Fibroblast of peridontal ligament (primary cell): ENCODE measurements around the gene PROP1.
"Not testable (repeated sequence)": the region's sequence is repeated elsewhere in the genome, so short reads cannot be mapped to it uniquely, and the experiment has no call there.

Experiments
- DNase-seq: peaks from one replicate; pipeline ENCODE4 v3.0.0-alpha.2; 2010; ENCODE audit errors: extremely low read depth

Gene PROP1

DNA sequence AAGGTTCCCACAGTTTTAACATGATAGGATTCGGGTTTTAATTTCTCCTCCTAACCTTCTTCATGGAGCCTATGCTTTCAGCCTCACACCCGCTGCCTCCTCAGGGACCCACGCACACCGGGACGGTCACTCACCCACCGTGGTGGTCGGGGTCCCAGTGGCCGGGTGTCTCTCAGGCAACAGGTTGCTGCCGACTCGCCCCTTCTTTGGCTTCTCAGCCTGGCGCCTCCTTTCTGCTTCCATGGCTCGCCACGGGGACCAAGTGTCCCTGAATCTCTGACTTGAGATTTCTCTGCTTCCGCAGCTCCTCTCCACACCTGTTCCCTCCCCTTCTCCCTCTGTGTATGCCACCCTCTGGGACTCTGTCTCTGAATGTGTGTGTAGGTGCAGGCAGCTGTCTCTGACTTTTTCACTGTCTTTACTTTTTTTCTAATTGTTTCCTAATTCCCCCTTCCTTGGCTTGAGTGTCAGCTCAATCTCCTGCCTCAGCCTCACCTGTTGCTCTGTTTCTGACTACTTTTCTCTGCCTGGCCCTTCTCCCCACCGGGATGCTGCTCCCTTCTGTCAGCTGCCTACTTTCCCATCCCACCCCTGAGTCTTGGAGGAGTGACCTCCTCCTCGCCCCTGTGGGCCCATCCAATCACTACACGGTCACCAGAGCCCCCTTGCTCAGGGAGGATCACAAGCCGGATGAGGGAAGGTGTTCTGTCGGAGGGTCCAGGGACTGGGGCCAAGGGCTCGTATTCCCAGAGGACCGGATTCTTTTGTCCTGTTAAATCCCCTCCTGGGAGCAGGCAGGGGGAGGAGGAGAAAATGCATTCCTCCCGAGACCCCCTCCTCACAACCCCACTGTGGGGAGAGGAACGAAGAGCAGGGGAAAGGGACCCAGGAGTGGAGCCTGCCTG is at the start of gene PROP1:
TSS of gene PROP1 (minus strand) at position 552 of the 905 bp plus-strand sequence. CDS start at position 243, 309 bp downstream.
- DNase-seq: no peak

DNA sequence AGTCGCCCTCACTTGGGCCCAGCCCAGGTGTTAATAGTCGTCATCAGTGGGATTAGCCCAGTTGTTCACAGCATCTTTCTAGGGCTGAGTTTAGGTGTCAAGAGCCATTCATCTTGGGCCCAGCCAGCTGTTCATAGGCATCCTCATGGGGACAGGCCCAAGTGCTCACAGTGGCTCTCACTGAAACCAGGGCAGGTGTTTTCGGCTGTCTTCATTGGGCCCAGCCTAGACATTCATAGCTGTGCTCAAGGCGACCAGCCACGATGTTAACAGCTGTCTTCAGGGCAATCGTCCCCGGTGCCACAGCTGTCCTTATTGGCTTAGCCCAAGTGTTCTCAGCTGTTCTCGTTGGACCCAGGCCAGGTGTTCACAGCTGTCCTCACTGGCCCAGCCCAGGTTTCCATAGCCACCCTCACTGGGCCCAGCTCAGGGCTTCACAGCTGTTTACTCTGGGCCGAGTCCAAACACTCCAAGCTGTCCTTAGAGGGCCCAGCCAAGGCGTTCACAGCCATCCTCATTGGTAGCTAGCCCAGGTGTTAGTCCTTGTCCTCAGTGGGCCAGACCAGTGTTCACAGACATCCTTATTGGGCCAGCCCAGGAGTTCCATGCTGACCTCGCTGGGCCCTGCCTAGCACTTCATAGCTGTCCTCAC is 23.5 kb upstream of the PROP1 start:
- DNase-seq: not testable (repeated sequence)

DNA sequence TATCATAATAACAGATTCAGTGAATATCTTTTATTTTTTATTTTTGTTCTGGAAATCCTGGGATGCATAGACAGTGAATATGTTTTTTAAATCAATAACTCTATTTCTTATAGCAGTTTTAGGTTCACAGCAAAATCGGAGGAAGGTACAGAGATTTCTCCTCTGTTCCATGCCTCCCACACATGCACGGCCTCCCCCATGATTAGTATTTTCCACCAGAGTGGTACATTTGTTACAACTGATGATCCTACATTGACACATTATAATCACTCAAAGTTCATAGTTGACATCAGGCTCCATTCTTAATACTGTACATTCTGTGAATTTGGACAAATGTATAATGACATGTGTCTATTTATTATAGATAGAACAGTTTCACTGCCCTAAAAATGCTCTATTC is 16.7 kb upstream of the PROP1 start:
- DNase-seq: not testable (repeated sequence)

GRCh38 chr5:178011816-178012554 is 15.9 kb upstream of the PROP1 start:
- not testable (repeated sequence) for DNase-seq

DNA sequence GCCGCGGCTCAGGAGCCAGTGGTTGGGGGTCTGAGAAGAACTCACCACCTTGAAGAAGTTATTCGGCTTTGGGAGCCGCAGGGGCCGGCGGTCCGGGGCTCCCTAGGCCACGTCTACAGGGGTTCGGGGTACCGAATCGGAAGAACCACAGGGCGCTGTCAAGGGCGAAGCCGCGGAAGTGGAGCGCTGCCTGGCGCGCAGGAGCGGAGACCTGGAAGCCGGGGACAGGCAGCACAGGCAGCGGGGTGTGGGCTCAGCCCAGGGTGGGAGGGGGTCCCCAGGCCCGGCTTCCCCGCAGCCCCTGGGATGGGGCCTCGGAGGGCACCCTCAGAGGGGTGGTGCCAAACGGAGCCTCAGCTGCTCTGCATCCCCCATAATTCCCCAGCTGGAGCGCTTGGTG is 11.2 kb upstream of the PROP1 start:
- not testable (repeated sequence) for DNase-seq

DNA sequence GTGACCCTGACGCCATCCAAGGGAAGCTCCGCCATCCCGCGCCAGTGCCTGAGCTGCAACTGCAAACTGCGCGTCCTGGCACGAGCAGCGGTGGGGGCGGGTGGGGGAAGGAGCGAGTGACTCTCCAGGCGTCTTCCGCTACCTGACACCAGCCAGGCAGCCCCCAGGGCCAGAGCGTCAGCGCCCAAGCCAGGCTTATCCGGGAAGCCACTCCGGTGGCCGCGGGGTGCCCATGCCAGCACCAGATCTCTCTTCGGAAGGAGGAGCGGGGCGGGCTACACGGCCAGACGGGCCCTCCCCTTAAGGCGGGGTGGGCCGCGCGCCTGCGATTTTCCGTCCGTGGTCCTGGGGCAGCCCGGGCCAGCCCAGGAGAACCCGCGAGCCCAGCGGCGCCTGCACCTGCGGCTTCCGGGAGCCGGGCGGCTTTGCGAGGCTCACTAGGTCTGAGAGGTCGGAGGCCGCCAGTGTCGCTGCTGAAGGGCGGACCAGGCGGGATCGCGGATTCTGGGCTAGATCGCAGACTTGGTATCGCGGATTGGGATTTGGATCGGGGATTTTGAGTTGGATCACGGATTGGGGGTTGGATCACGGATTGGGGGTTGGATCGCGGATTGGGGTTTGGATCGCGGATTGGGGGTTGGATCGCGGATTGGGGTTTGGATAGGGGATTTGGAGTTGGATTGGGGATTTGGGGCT is 10.6 kb upstream of the PROP1 start:
- not testable (repeated sequence) for DNase-seq

DNA sequence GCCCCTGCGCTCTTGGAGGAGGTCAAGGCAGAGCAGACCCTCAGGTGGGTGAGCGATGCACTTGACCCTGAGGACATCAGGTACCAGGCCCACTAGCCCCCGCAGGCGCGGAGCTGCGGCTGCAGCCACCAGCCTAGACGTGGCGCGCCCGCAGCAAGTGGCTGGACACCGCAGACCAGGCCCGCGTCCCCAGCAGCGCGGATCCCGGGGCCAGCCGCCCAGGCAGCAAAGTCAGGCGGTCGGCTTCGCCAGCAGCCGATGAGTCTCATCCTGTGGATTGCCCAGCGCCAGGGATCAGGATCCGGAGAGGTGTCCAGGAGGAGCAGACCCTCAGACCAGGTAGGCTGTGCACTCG is 10.1 kb upstream of the PROP1 start:
- DNase-seq: not testable (repeated sequence)

GRCh38 chr5:177997846-177998245 is 1.8 kb upstream of the PROP1 start:
- DNase-seq: no peak

GRCh38 chr5:177997319-177997670 is 1.3 kb upstream of the PROP1 start:
- no peak for DNase-seq

GRCh38 chr5:177996660-177997318 is 747 bp upstream of the PROP1 start:
- no peak for DNase-seq

DNA sequence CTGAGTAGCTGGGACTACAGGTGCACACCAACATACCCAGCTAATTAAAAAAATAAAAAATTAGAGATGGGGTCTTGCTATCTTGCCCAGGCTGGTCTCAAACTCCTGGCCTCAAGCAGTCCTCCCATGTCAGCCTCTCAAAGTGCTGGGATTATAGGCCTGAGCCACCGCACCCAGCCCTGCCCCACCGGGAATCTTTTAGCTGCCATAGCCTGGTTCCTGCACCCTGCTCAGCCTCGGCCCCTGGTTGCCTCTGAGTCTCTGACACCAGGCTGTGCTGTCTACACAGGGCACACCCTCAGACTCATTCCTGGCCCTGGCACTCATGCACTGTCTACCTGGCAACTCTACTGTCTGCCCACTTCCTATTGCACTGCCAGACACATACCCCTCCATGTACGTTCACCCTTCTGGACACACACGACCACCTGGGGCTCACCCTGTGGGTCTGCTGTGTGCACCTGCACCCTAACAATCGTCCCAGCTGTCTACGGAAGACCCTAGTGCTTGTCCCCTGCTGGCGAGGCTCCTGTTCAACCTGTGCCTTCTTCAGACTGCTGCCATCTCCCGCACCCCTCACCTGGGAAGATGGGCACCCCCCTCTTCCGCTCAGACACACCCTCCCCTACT is 1.4 kb downstream of the PROP1 start:
- no peak for DNase-seq

DNA sequence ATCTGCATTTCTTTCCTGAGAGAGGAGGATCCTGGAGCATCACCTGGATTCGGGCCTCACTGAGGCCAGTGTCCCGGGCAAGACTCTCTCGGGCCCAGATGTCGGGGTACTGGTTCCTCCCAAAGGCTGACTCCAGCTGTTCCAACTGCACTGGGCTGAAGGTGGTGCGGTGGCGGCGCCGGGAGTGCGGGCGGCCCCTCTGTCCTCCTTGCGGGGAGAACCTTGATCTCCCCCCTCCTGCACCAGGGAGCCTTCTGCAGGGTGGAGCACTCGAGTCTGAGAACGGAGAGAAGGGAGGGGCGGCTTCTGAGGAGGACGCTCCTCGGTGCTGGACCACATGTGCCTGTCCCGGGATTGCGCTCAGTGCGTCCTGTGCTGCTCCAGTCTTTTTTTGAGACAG is 2.0 kb downstream of the PROP1 start:
- no peak for DNase-seq

DNA sequence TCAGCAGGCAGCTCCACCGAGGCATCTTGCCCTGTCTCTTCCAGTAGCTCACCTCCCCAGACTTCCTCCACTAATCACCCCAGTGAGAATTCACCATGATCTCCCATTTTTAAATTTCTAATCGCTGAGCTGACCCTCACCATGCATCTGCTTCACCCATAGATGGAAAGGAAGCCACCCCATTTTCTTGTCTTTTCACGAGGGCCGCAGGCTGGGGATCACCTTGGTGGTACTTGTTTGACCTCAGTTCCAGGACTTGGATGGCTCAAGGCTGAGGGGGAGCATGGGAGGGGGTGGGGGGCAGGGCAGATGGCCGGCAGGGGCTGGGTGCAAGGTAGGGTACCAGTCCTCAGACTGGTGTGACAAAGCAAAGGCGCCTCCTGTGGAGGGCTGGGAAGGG is 3.6 kb downstream of the PROP1 start:
- DNase-seq: no peak

GRCh38 chr5:177988989-177989625 is 6.9 kb downstream of the PROP1 start:
- no peak for DNase-seq

DNA sequence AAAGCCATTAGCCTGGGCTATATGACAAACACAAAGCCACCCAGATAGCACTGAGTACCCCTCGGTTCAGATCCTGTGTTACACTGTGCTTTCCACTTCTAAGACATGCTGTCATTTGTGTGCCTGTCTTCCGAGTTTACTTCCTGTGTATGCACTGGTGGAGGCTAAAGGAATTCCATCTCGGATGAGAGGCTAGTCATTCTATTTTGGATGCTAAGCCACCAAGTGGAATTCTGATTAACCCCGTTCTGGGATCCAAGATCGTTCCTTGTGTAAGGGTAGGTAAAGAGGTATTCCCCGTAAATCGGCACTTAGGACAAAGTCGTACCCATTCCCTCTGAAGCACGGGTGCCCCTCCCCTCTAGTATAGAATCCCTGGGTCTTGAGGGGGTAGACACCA is 8.7 kb downstream of the PROP1 start:
- no peak for DNase-seq

DNA sequence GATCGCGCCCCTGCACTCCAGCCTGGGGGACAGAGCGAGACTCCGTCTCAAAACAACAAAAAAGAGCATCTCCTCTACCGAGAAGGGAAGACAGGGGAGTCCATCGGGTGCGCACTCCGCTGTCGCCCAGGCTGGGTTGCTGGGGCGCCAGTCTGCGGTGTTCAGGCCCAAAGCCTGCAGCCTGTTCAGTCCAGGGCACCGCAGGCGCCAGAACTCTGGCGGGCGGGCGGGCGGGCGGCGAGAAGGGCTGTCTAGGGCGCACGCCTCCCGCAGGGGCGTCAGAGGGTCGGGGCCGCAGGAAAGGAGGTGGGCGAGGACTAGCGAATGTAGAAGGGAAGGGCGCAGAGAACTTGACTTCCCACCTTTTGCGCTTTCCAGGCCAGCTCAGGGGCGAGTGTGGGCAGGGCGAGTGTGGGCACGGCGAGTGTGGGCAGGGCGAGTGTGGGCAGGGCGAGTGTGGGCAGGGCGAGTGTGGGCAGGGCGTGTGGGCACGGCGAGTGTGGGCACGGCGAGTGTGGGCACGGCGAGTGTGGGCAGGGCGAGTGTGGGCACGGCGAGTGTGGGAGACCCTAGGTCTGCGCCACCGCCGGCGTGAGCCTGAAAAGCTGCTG is 10.5 kb downstream of the PROP1 start:
- DNase-seq: no peak

DNA sequence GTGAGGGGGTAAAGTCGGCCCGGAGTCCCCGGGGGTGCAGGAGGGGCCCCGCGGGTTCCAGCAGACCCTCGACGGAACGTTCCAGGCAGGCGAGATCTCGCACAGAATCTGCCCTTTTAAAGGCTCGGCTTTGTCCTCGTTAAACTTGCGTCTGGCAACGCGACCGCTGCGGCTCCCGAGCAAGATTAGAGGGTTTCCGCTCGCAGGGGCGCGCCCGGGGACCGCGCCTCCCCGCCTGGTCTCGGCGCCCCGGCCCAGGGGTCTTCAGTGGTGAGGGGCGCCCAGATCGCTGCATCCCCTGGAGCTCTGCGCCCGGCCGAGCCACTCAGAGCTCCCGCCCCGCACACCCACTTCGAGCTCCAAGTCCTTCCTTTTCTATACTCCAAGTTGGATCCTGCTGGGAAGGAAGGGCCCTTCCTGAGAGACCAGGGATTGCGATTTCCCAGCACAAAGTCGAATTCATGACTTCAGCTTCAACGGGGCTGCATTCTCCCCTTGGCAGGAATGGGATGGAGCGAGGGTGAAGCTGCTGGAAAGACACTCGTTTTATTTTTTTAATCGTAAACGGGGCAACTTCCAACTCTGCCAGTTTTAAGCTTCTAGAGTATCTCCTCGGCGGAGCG is 11.3 kb downstream of the PROP1 start:
- peak; percentile 21 for DNase-seq

- no peak for DNase-seq
These were observed 12.1 kb downstream of the PROP1 start for GRCh38 chr5:177983763-177984583.

DNA sequence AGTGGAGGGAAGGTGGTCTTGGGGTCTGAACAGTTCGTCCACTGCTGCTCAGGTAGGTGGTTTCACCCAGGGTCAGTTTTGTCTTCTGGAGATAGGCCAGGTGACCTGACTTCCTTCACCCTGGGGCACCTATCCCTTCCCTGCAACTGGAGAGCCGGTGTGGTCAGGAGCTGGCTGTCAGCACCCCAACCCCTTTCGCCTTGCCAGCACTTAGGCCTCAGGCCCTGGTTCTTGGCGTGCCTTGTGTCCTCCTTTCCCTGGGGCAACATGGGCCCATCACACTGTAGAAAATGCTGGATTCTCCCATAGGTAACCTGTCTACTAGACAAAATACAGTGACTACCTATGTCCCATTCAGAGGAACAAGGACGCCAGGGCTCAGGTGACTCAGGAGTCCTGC is 13.1 kb downstream of the PROP1 start:
- DNase-seq: no peak
